Motor neuron (in vitro differentiated cells): ENCODE results near the gene SUGCT. TPM values are rescaled to one million over a fixed set of nuclear protein-coding genes. Genes with fewer than 3 reads are reported as not detected.
A peak's percentile ranks its signal among the peaks of the same experiment; 100 is the strongest.
"Not testable (repeated sequence)": the region's sequence is repeated elsewhere in the genome, so short reads cannot be mapped to it uniquely, and the experiment has no call there.

Source experiments
- ATAC-seq, 8 experiments: fragments of 200-7000 bp; cut with Tn5 transposase; replicated peaks in 6 of 8; 2 replicates each; pipeline ENCODE4 v1.8.0; 2021; ENCODE audit warnings: mild to moderate bottlenecking in 8 of 8, moderate library complexity in 8 of 8
- H3K27ac ChIP-seq, 2 donors: fragments of 250-450 bp; sonication (Bioruptor Pico); 2 replicates each; pipeline ENCODE4 v1.9.0; 2021; ENCODE audit warnings: antibody characterized with exemption in 2 of 2, mild to moderate bottlenecking in 2 of 2, moderate library complexity in 1 of 2
- H3K4me1 ChIP-seq, 2 donors: fragments of 250-450 bp; sonication (Bioruptor Pico); replicated peaks in 1 of 2; 2 replicates each; pipeline ENCODE4 v1.6.1; 2021; ENCODE audit warnings: antibody characterized with exemption in 2 of 2, mild to moderate bottlenecking in 2 of 2, moderate library complexity in 1 of 2
- H3K4me3 ChIP-seq, 5 donors: fragments of 250-450 bp; sonication (Bioruptor Pico); 2 replicates each; pipeline ENCODE4 v1.9.0; 2021; ENCODE audit warnings: antibody characterized with exemption in 5 of 5, mild to moderate bottlenecking in 5 of 5, moderate library complexity in 4 of 5
- WGBS, 10 experiments: fragments of 450-650 bp; shearing (Covaris generic); methylation state at CpG; one replicate each; pipeline ENCODE4 v1.0.0; 2022; 5-methylcytosine and 5-hydroxymethylcytosine counted together
- in situ Hi-C, 9 experiments: fragments of 400-800 bp; cut with MboI; loops; one replicate each; pipeline ENCODE4 v1.15.0; 2021; ENCODE audit warnings: low sequenced_read_pairs in 9 of 9, low pct_unique_long_range_greater_than_20kb in 2 of 9; ENCODE audit not compliant: unreplicated experiment in 9 of 9
- total RNA-seq, 8 experiments: library from RNA; unstranded; fragments of 300-600 nt; gene quantifications; 2 replicates each; pipeline versions ENCODE4 v1.2.3 to v1.2.4, GENCODE V29; 2022

SUGCT gene
- total RNA-seq, 8 experiments from 2014 or later: 2.3 to 26.1 (median 4.2) TPM

DNA sequence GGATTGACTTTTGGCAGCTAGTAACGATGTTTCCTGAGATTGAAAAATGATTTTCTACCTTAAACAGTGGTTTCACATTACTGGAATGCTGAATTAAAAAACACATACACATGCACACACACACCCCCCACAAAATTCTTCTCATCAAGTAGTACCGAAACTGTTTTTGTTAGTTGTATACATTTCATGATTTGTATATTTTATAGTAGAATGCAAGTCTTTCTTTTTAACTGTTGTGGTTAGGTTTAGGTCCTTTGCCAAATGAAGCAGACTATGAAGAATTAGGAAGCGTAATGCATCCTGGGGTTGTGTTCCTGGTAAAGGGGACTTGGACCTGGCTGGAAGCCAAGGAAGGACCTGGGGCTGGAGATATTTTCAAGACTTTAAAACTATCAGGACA, 505.8 kb downstream of the SUGCT start:
- ATAC-seq: no peak
- in situ Hi-C loops: no loop called here
- H3K4me1 ChIP-seq: no peaks in the 10 kb centered on the region
- 58 to 100% (median 92%) methylated on average over 1 to 3 of the region's 3 CpGs; no CpG with 5 or more reads in 1 of the 10 experiments for WGBS, 10 experiments
- H3K27ac ChIP-seq: no peak overlapping the region
- H3K4me3 ChIP-seq: no peak overlapping the region

DNA sequence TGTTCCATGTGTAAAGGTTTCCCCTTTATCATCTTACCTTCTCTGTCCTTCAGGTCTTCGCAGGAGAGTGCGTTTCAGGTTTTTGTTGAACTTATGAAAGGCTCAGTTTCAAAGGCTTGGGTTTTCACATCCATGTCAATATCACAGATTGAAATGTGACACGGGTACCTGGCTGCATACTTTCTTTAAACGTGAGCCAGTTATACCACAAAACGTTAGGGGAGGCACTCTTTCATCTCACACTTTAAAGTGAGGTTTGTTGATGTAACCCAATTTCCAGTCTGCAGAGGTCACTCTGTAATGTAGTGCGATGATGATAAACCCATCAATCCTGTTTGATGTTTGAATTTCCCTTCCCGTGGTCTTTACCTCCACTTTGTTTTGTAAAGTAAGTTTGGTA, 506.9 kb downstream of the SUGCT start:
- 46 to 96% (median 71%) methylated on average over 2 to 7 of the region's 7 CpGs for WGBS, 10 experiments
- Histone ChIP-seq H3K27ac (no peak overlapping the region), H3K4me3 (no peak overlapping the region), H3K4me1 (no peaks in the 10 kb centered on the region)
- no peak for ATAC-seq
- in situ Hi-C loops: no loop called here

DNA sequence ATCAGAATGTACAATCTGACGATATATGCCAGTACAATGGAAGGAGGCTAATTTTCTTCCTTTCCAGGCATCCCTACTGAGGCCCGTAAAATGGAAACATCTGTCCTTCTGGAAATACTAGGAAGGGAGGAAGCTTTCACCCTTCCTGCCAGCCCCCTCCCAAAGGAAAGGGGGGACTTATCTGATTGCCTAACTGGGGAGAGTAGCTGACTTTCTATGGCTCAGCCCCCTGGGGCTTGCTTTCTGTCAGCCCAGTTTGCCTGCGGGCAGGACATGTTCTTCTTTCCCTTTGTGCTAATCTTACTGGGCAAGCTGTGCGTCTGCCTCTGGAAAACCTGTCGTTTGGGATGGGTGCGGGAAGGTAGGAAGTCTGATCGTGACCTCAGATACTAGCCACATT, 508.9 kb downstream of the SUGCT start:
- in situ Hi-C loops: no loop called here
- no peak for ATAC-seq
- WGBS, 10 experiments: 78 to 91% (median 85%) methylated on average over 1 to 5 of the region's 7 CpGs; no CpG with 5 or more reads in 1 of the 10 experiments

DNA sequence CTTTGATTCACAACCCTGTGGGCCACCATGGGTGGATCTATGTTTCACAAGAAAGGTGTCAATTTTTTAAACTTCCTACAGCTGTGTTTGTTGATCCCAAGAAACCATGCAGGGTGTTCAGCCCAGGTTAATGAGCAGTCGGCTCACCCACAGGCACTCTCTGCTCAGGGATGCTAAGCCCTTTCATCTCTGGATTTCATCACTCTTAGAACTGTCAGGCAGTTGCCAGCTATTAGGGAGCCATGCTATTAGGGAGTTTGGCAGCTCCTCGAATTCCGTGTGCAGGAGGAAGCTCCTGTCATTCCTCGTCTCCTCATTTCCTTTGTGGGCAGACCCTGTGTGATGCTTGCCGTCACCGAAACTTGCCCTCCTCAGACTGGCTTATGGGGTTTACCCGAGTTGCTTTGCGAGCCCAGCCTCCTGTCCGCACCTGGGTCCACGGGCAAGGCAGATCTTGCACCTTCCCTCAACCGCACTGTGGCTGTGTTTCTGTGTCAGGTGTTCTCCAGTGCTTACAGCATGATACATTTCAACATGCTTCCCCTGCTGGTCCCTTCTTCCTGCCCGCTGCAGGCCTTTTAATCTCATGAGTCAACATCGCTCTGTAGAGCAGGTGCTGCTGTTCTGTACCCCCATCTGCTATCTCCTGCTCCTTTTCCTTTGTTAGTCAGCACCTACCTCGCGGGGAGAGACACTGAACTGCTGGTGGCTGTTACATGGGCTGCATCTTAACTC, 509.8 kb downstream of the SUGCT start:
- peak in 1 of 8 experiments; percentile 23 for ATAC-seq

More for the DNA sequence above, 508.9 kb downstream of the SUGCT start:
- H3K27ac ChIP-seq: no peak overlapping the region
- H3K4me1 ChIP-seq: no peaks in the 10 kb centered on the region
- no peak overlapping the region for H3K4me3 ChIP-seq

DNA sequence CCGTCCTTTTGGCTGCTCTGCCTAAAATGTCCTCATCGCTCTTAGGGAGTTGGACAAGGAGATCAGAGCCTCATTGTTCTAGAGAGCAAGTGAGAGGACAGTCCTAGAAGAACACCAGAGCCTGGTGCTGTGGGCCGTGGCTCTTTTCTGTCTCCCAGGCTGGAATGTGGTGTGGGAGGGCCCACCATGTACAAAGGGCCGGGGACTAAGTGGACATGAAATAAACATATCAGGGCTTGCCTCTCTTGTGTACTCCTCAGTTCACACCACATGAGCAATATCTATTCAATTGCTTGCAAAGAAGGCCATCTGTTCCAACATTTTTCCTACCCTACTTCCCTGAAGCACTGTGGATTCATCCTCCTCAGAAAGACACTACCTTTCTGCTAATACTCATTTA, 510.4 kb downstream of the SUGCT start:
- in situ Hi-C loops: no loop called here
- 60 to 93% (median 87%) methylated on average over 1 to 3 of the region's 4 CpGs; no CpG with 5 or more reads in 6 of the 10 experiments for WGBS, 10 experiments
- Histone ChIP-seq H3K4me3 (no peak overlapping the region), H3K27ac (no peak overlapping the region), H3K4me1 (no peaks in the 10 kb centered on the region)
- peak in 3 of 8 experiments; percentile 36 to 64 (median 39) for ATAC-seq

More for the DNA sequence above, 509.8 kb downstream of the SUGCT start:
- Histone ChIP-seq H3K27ac (no peak overlapping the region), H3K4me1 (no peaks in the 10 kb centered on the region), H3K4me3 (no peak overlapping the region)
- in situ Hi-C loops: no loop called here
- 37 to 100% (median 100%) methylated on average over 1 to 12 of the region's 15 CpGs; no CpG with 5 or more reads in 1 of the 10 experiments for WGBS, 10 experiments

DNA sequence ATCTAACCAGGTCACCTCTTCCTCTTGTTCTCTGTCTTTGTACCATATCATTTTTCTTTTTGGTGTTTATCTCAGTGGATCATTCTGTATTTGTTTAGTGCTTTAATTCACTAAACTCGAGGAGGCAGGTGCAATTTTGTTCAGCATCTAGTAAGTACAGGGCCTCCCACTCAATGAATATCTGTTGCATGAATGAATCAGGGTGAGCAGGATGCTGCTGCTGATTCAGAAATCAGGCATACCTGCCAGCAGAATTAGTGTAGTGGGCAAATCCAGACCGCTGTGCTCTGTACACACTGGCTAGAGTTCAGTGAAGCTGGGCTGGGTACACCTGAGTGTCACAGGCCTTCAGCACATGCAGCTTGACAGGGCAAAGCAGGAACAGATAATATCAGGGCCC, 511.9 kb downstream of the SUGCT start:
- no peak overlapping the region for H3K4me3 ChIP-seq
- in situ Hi-C loops: no loop called here
- H3K27ac ChIP-seq: no peak overlapping the region
- H3K4me1 ChIP-seq: no peaks in the 10 kb centered on the region
- ATAC-seq: no peak
- WGBS, 10 experiments: 29 to 90% (median 68%) methylated on average over 1 to 2 of the region's 2 CpGs; no CpG with 5 or more reads in 2 of the 10 experiments

DNA sequence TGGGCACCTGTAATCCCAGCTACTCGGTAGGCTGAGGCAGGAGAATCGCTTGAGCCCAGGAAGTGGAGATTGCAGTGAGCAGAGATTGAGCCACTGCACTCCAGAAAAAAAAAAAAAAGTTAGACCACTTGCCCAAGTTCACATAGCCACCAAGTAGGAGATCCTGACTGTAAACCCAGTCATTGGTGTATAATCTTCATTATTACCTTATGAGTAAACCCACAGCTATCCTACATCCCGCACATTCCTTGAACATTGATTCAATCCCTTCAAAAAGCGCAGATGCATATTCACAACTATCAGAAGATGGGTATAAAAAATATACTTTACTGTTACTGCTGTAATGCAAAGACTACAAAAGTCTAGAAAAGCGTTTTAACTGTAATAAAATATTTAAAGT, 512.9 kb downstream of the SUGCT start:
- Histone ChIP-seq H3K4me1 (no peaks in the 10 kb centered on the region), H3K4me3 (no peak overlapping the region), H3K27ac (no peak overlapping the region)
- no peak for ATAC-seq
- in situ Hi-C loops: no loop called here
- 80 to 100% (median 94%) methylated on average over 1 to 5 of the region's 5 CpGs for WGBS, 10 experiments

DNA sequence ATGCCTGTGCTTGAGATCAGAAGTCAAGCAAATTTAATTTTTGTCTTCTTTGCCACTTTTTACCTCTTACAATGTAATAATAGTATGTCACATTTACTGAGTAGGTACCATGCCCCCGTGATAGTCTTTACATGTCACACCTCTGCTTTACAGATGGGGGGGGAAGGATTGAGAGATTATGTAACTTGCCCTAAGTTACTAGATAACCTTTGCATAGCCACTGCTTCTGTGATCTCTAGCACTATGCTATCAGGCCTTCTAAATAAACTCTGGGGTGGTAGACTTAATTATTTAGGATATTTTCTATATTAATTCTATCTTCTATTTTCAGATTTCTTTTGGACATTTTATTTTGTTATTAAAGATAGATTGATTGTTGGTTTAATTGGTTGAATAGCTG, 514.4 kb downstream of the SUGCT start:
- Histone ChIP-seq H3K4me3 (no peak overlapping the region), H3K4me1 (no peaks in the 10 kb centered on the region), H3K27ac (no peak overlapping the region)
- no peak for ATAC-seq
- in situ Hi-C loops: no loop called here
- 23 to 100% (median 100%) methylated on average over 1 of the region's 1 CpG; no CpG with 5 or more reads in 2 of the 10 experiments for WGBS, 10 experiments

DNA sequence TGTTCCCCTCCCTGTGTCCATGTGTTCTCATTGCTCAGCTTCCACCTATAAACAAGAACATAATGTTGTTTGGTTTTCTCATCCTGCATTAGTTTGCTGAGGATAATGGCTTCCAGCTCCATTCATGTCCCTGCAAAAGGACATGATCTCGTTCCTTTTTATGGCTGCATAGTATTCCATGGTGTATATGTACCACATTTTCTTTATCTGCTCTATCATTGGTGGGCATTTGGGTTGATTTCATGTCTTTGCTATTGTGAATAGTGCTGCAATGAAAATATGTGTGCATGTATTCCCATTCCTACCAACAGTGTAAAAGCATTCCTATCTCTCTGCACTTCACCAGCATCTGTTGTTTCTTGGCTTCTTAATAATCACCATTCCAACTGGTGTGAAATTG, 516.1 kb downstream of the SUGCT start:
- H3K4me3 ChIP-seq, ATAC-seq, in situ Hi-C loops, H3K27ac ChIP-seq, H3K4me1 ChIP-seq: not testable (repeated sequence)
- 43 to 100% (median 50%) methylated on average over 1 of the region's 1 CpG; no CpG with 5 or more reads in 4 of the 10 experiments for WGBS, 10 experiments

DNA sequence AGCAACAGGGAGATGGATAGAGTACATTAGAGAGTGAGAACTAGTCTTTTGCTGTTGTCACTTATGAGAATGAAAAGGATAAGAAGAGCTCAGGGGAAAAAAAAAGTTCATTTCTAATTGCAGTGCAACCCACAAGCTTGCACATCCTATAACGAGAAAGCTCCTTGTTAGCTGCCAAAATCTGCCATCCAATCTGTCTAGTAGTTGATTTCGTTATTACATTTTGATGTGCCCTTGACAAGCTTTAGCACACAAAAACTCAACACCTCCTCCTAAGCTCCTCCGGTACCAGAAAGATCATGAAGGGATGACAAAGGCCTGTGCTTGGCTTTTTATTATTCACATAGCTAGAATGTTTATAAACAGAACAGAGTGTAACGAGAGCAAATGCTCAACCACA, 519.4 kb downstream of the SUGCT start:
- ATAC-seq: no peak
- no peaks in the 10 kb centered on the region for H3K4me1 ChIP-seq
- H3K27ac ChIP-seq: no peak overlapping the region
- in situ Hi-C loops: no loop called here
- WGBS, 10 experiments: 50 to 97% (median 84%) methylated on average over 1 to 4 of the region's 4 CpGs
- H3K4me3 ChIP-seq: no peak overlapping the region

DNA sequence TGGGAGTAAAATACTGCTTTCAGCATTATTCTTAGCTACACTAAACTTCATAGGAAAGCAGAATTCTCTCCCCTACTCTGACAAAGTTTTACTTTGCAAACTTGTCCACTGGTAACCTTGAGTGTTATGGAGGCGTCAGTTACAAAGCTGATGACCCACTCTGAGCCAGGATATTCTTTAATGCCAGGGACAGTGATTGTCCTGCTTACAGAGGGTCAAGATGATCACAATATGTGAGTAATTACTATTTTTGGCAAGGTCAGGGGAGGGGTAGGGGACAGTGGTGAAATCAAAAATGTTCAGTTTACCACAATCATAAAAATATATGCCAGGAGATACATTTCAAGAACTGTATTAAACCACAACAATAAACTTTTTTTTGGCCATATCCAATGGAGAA, 520.6 kb downstream of the SUGCT start:
- Histone ChIP-seq H3K27ac (no peak overlapping the region), H3K4me3 (no peak overlapping the region), H3K4me1 (no peaks in the 10 kb centered on the region)
- 100% methylated on average over 1 of the region's 1 CpG; no CpG with 5 or more reads in 6 of the 10 experiments for WGBS, 10 experiments
- no peak for ATAC-seq
- in situ Hi-C loops: no loop called here

DNA sequence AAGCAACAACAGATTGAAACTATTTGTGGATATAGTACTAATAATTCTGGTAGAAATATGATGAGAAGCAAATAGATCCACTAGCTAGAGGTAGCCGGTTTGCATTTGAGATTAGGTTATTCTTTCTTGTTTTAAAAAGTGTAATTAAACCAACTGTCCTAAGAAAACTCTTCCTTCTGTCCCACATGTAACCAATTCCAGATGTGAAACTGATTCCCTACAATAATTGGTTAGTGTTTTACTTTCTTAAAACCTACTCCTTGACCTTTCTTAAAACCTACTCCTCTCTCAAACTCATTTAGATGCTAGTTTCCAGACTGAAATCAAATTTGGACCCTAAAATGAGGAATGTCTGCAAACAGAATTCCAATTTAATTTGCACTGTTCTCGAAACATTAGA, 521.5 kb downstream of the SUGCT start:
- 0 to 100% (median 88%) methylated on average over 1 to 2 of the region's 2 CpGs; no CpG with 5 or more reads in 1 of the 10 experiments for WGBS, 10 experiments
- in situ Hi-C loops: no loop called here
- Histone ChIP-seq H3K4me1 (no peaks in the 10 kb centered on the region), H3K4me3 (no peak overlapping the region), H3K27ac (no peak overlapping the region)
- ATAC-seq: no peak

DNA sequence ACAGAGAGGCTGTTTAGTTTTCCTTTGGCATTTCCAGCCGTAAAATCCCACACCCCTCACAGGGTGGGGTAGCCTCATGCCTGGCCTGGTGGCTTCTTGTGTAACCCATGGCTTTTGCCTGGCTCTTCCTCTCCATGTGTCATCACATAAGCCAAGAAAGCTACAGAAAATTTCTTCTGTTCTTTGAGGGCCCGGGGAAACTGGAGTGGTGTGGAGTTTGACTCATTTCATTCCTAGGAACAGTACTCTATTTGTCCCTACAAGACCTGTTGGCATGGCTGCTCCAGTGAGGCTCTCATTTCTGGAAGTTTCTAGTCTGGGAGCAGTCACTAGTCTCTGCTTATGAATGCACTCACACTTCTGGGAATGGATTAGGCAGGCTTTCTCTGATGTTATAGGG, 523.9 kb downstream of the SUGCT start:
- in situ Hi-C loops: no loop called here
- no peak overlapping the region for H3K27ac ChIP-seq
- no peaks in the 10 kb centered on the region for H3K4me1 ChIP-seq
- peak in 3 of 8 experiments; percentile 22 to 91 (median 86) for ATAC-seq
- no peak overlapping the region for H3K4me3 ChIP-seq
- WGBS, 10 experiments: 0 to 83% (median 29%) methylated on average over 1 of the region's 2 CpGs; no CpG with 5 or more reads in 7 of the 10 experiments

DNA sequence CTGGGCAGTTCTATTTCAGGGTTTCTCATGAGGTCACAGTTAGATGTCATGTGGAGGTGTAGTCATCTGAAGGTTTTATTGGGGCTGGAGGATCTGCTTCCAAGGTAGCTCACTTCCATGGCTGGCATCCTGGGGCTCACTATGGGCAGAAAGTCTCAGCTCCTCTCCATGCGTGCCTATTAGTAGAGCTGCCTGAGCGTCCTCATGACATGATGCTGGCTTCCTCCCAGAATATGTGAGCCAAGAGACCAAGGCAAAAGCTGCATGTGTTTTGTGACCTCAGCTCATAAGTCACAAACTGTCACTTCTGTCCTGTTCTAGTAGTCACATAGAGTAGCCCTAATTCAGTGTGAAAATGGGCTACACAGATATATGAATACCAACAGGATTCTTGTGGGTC, 524.4 kb downstream of the SUGCT start:
- WGBS, 10 experiments: 20 to 94% (median 65%) methylated on average over 1 to 2 of the region's 2 CpGs; no CpG with 5 or more reads in 6 of the 10 experiments
- in situ Hi-C loops: no loop called here
- ATAC-seq: peak in 2 of 8 experiments; percentile 30 to 67
- no peak overlapping the region for H3K27ac ChIP-seq
- H3K4me3 ChIP-seq: no peak overlapping the region
- no peaks in the 10 kb centered on the region for H3K4me1 ChIP-seq
